OCI-LY3 (cell line): ENCODE measurements around the gene TBL3.

Experiments used
- H2AFZ ChIP-seq: fragments of 200-600, 300-600 bp; shearing (Covaris generic); 2 replicates; pipeline ENCODE4 v1.6.0; 2014; ENCODE audit warnings: antibody characterized with exemption, low read depth, low read length
- H3K27ac ChIP-seq: fragments of 200-600, 300-600 bp; sonication (generic); 2 replicates; pipeline ENCODE4 v1.5.1; 2014; ENCODE audit warnings: mild to moderate bottlenecking, low read length, moderate library complexity, mixed read lengths
- H3K27me3 ChIP-seq: fragments of 200-600, 300-600 bp; sonication (generic); 2 replicates; pipeline ENCODE4 v1.6.1; 2014; ENCODE audit warnings: low read depth, low read length, mixed read lengths
- H3K36me3 ChIP-seq: fragments of 200-600, 300-600 bp; sonication (generic); replicated peaks from 2 replicates; pipeline ENCODE3; 2014; ENCODE audit warnings: low read depth, low read length, mixed read lengths
- H3K4me1 ChIP-seq: fragments of 300-600, 200-600 bp; sonication (generic); 2 replicates; pipeline ENCODE4 v1.6.1; 2014; ENCODE audit warnings: low read length, mixed read lengths
- H3K4me2 ChIP-seq: fragments of 200-600, 300-600 bp; sonication (generic); 2 replicates; pipeline ENCODE4 v1.6.1; 2014; ENCODE audit warnings: low read length, mixed read lengths
- H3K4me3 ChIP-seq: fragments of 300-600, 200-600 bp; sonication (generic); 2 replicates; pipeline ENCODE4 v1.5.1; 2014; ENCODE audit warnings: antibody characterized with exemption, mild to moderate bottlenecking, low read length, moderate library complexity
- H3K79me2 ChIP-seq: fragments of 300-600, 200-600 bp; shearing (Covaris generic); 2 replicates; pipeline ENCODE4 v1.6.1; 2014; ENCODE audit warnings: mild to moderate bottlenecking, low read length, mixed read lengths
- H3K9ac ChIP-seq: fragments of 300-600, 200-600 bp; shearing (Covaris generic); 2 replicates; pipeline ENCODE4 v1.6.0; 2014; ENCODE audit warnings: mild to moderate bottlenecking, low read length, moderate library complexity
- H3K9me3 ChIP-seq: fragments of 200-600, 300-600 bp; shearing (Covaris generic); 2 replicates; pipeline ENCODE4 v1.6.1; 2014; ENCODE audit warnings: low read length, mixed read lengths; ENCODE audit not compliant: insufficient read depth
- H4K20me1 ChIP-seq: fragments of 200-600, 300-600 bp; sonication (generic); 2 replicates; pipeline ENCODE4 v1.6.1; 2016; ENCODE audit warnings: low read length, mixed read lengths; ENCODE audit not compliant: insufficient read depth
- CTCF ChIP-seq: fragments of 200-600, 300-600 bp; sonication (generic); IDR thresholded peaks from 2 replicates; pipeline ENCODE4 v1.5.1; 2014; ENCODE audit warnings: antibody characterized with exemption, low read length, low read depth
- EZH2phosphoT487 ChIP-seq: fragments of 200-600 bp; shearing (Covaris generic); IDR thresholded peaks from 2 replicates; pipeline ENCODE4 v1.6.1; 2018; ENCODE audit warnings: antibody characterized with exemption, mixed run types, low read depth

The TBL3 gene

GRCh38 chr16:1991588-1991947, 19.7 kb downstream of the TBL3 start:
- H3K9me3 ChIP-seq = no peaks in the 10 kb centered on the region
- no peak overlapping the region for H3K27ac ChIP-seq
- peaks cover 4% of the 10 kb centered on the region for H3K36me3 ChIP-seq
- no peak overlapping the region for H3K9ac ChIP-seq
- H3K4me2 ChIP-seq = no peak overlapping the region
- no peak overlapping the region for H3K4me3 ChIP-seq
- H4K20me1 ChIP-seq = no peaks in the 10 kb centered on the region
- H3K4me1 ChIP-seq = 0 out of 2 replicates have a peak, but pooled peaks cover 4% of the 10 kb centered on the region
- TF ChIP-seq CTCF (no peak), EZH2phosphoT487 (no peak)
- H3K27me3 ChIP-seq = no peaks in the 10 kb centered on the region
- H2AFZ ChIP-seq = no peak overlapping the region
- no peaks in the 10 kb centered on the region for H3K79me2 ChIP-seq

GRCh38 chr16:1991948-1992703, 20.3 kb downstream of the TBL3 start:
- TF ChIP-seq EZH2phosphoT487 (no peak), CTCF (no peak)
- Histone ChIP-seq H2AFZ (no peak overlapping the region), H3K27me3 (no peaks in the 10 kb centered on the region), H3K27ac (no peak overlapping the region), H3K4me1 (0 out of 2 replicates have a peak, but pooled peaks cover 4% of the 10 kb centered on the region), H3K4me2 (no peak overlapping the region), H3K36me3 (peaks cover 7% of the 10 kb centered on the region), H3K79me2 (no peaks in the 10 kb centered on the region), H3K9me3 (no peaks in the 10 kb centered on the region), H3K4me3 (no peak overlapping the region), H4K20me1 (no peaks in the 10 kb centered on the region), H3K9ac (no peak overlapping the region)

- H3K9ac ChIP-seq = no peak overlapping the region
- H3K27ac ChIP-seq = no peak overlapping the region
- H3K27me3 ChIP-seq = no peaks in the 10 kb centered on the region
- H3K4me3 ChIP-seq = no peak overlapping the region
- no peaks in the 10 kb centered on the region for H3K79me2 ChIP-seq
- H2AFZ ChIP-seq = no peak overlapping the region
- H3K4me1 ChIP-seq = 0 out of 2 replicates have a peak, but pooled peaks cover 4% of the 10 kb centered on the region
- no peaks in the 10 kb centered on the region for H4K20me1 ChIP-seq
- peaks cover 7% of the 10 kb centered on the region for H3K36me3 ChIP-seq
- TF ChIP-seq CTCF = no peak
- no peak for TF ChIP-seq EZH2phosphoT487
- H3K9me3 ChIP-seq = no peaks in the 10 kb centered on the region
- no peak overlapping the region for H3K4me2 ChIP-seq
Observed at GRCh38 chr16:1992704-1993317, 21.0 kb downstream of the TBL3 start.

- Histone ChIP-seq H3K27me3 (no peaks in the 10 kb centered on the region), H3K36me3 (peaks cover 7% of the 10 kb centered on the region), H3K79me2 (no peaks in the 10 kb centered on the region), H4K20me1 (no peaks in the 10 kb centered on the region), H2AFZ (no peak overlapping the region), H3K4me1 (0 out of 2 replicates have a peak, but pooled peaks cover 4% of the 10 kb centered on the region), H3K4me3 (no peak overlapping the region), H3K9me3 (no peaks in the 10 kb centered on the region), H3K27ac (no peak overlapping the region), H3K4me2 (no peak overlapping the region), H3K9ac (no peak overlapping the region)
- TF ChIP-seq EZH2phosphoT487 (no peak), CTCF (no peak)
Observed at GRCh38 chr16:1993731-1994131, 21.9 kb downstream of the TBL3 start.
